ACHN (cell line): ENCODE results near the gene PLXNA4.

Experiments
- DNase-seq: peaks from one replicate; pipeline ENCODE4 v3.0.0-alpha.2; 2015
- in situ Hi-C: cut with HindIII; loops from 2 replicates; pipeline ENCODE4 v1.10.0; 2017; ENCODE audit warnings: low sequenced_read_pairs, low pct_ligation_motif_present, low pct_unique_long_range_greater_than_20kb

The PLXNA4 gene, protein sequence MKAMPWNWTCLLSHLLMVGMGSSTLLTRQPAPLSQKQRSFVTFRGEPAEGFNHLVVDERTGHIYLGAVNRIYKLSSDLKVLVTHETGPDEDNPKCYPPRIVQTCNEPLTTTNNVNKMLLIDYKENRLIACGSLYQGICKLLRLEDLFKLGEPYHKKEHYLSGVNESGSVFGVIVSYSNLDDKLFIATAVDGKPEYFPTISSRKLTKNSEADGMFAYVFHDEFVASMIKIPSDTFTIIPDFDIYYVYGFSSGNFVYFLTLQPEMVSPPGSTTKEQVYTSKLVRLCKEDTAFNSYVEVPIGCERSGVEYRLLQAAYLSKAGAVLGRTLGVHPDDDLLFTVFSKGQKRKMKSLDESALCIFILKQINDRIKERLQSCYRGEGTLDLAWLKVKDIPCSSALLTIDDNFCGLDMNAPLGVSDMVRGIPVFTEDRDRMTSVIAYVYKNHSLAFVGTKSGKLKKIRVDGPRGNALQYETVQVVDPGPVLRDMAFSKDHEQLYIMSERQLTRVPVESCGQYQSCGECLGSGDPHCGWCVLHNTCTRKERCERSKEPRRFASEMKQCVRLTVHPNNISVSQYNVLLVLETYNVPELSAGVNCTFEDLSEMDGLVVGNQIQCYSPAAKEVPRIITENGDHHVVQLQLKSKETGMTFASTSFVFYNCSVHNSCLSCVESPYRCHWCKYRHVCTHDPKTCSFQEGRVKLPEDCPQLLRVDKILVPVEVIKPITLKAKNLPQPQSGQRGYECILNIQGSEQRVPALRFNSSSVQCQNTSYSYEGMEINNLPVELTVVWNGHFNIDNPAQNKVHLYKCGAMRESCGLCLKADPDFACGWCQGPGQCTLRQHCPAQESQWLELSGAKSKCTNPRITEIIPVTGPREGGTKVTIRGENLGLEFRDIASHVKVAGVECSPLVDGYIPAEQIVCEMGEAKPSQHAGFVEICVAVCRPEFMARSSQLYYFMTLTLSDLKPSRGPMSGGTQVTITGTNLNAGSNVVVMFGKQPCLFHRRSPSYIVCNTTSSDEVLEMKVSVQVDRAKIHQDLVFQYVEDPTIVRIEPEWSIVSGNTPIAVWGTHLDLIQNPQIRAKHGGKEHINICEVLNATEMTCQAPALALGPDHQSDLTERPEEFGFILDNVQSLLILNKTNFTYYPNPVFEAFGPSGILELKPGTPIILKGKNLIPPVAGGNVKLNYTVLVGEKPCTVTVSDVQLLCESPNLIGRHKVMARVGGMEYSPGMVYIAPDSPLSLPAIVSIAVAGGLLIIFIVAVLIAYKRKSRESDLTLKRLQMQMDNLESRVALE (N-terminal part only)

DNA sequence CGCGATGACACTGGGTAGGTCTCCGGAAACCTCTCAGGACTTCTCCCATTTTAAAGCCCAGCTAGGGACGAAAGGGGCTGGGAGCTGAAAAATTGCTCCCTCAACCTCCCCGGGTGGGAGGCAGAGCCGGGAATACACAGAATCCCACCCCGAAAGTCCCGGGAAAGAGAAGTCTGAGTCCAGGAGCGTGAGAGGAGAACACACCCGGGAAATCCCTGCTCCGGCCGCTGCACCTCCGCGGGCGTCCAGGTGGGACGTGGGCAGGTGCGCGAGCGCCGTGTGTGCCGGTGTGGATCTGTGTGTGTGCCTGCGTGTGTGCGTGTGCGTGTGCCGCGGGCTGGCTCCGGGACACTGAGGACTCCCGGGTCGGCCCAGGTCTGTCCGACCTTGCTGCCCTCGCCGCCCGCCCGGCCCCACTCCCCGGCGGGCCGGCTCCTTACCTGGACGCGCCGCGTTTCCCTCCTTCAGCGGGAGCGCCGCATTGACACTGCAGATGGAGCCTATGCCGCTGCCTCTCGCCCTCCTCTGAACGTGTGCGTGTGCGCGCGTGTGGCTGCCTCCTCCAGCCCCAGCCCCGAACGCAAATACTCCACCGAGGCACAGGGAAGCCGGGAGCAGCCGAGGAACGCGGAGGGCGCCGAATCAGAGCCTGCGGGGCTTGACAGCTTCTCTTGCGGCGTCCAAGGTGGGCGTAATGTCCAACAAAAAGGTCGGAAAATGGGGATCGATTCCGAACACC is at the start of gene PLXNA4:
TSS of gene PLXNA4 (minus strand) at position 489 of the 739 bp plus-strand sequence. CDS start 67,777 bp downstream, outside the sequence.
- DNase-seq, result no peak
- in situ Hi-C loops, result no loop called here

DNA sequence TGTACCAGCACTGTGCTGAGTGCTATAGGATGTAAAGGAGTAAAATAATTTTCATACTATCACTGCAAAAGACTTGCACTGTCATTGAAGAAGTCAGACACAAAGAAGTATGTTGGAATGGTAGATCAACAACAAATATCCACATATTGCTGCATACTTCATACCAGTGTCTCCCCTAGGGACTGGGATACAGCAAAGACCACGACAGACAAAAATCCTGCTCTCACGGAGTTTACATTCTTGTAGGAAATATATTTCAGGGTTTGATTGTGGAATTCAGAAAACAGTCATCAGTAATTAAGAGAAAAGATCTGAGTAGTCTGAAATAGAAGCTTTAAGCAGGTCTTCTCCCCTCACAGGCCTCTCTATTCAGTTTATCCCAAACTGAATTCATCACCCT is 49.4 kb upstream of the PLXNA4 start:
- in situ Hi-C loops, result no loop called here
- DNase-seq, result no peak

DNA sequence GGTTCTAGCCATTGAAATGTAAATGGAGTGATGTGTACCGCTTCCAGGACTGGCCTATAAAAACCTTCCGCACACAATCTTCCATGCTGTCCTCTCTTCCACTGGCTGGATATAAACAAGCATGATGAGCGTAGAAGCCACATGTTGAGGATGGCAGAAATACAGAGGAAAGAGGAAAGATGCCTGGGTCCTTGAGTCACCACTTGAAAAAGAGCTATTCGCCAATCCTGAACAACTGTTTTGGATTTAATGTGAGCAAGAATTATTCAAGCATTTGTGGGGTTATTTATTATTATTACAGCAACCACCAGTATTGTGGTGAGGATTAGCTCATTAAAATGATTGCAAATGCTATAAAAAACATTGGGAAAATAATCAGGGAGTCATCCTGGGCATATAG is 45.8 kb upstream of the PLXNA4 start:
- DNase-seq, result no peak
- in situ Hi-C loops, result no loop called here

- no peak for DNase-seq
- in situ Hi-C loops, result no loop called here
Observed at GRCh38 chr7:132619967-132620366, 43.7 kb upstream of the PLXNA4 start.

- in situ Hi-C loops, result no loop called here
- DNase-seq, result no peak
Observed at GRCh38 chr7:132618956-132619305, 42.7 kb upstream of the PLXNA4 start.

- in situ Hi-C loops, result no loop called here
- no peak for DNase-seq
Observed at GRCh38 chr7:132618271-132618955, 42.1 kb upstream of the PLXNA4 start.

DNA sequence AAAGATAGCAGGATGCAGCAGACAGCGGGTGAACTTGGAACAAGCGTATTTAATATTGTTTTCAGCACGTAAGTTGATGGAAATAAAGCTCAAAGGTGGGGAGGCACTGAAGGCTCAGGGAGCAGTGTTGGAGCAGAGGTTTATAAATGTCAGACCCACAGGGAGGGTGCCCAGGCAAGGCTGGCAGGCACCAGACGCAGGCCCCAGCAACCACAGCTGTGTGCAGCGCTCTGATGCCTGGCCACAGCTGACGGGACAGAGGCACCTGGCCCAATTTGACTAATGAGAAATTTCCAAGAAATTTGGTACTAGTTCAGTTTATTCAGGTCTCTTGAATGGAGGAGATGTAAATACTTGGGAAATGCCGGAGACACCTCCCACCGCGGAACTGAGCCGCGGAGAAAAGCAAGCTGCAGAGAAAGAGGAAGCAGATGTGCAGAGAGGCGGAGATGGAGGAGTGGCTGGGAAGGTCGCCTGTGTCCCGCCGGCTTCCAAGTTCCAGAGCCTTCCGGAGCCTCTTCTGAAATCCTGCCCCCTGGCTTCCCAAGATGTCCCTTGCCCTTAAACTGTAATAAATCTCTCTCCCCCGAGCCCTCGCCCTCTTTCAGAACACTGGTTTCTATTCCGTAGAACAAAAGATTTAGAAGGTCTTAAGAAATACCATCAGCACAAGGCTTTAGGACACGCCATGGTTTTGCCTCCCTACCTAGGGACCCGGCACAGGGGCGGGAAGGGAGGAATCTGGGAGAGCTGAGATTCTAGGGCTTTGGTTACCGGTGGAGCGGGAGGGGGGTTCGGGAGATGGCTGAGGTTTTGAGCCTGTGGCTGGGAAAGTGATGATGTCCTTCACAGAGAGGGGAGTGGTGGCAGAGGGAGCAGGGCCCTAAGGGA is 38.4 kb upstream of the PLXNA4 start:
- peak; percentile 24 for DNase-seq
- in situ Hi-C loops, result no loop called here

DNA sequence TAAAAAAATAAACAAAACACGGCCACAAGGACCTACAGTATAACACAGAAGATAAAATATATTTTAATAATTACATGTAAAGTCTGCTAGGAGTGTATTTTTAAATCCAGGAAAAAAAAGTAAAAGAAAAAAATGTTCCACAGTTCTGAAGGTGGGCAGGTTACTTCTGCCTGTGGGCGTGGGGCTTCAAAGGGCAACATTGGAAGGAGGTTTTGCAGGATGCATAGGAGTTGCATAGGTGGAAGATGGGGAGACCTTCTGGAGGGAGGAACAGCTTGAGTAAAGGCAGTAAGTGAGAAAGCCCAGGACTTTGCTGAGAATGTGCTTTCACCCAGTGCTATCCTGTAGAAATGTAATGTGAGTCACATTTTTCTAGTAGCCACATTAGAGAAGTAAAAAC is 37.5 kb upstream of the PLXNA4 start:
- in situ Hi-C loops, result no loop called here
- DNase-seq, result no peak

DNA sequence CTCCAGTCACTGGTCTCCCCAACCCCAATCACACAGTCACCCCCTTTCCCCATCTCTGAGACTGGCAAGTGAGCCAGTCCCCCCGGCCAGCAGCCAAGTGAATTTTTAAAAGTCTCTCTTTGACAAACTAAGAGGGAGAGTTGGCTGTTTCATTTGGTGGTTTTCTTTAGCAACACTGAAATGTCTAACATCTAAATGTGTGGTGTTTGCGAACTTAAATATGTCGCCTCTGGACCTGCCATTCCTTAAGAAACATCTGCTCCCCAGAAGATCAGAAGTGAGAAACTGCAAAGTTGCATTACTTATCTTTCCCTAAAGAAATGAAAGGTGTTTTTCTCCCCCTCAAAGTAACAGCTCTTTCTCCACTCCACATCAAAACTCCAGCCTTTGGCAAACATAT is 34.7 kb upstream of the PLXNA4 start:
- in situ Hi-C loops, result no loop called here
- no peak for DNase-seq

- in situ Hi-C loops, result no loop called here
- DNase-seq, result no peak
Observed at GRCh38 chr7:132609906-132610520, 33.7 kb upstream of the PLXNA4 start.

GRCh38 chr7:132609222-132609621 is 33.0 kb upstream of the PLXNA4 start:
- no peak for DNase-seq
- in situ Hi-C loops, result no loop called here

DNA sequence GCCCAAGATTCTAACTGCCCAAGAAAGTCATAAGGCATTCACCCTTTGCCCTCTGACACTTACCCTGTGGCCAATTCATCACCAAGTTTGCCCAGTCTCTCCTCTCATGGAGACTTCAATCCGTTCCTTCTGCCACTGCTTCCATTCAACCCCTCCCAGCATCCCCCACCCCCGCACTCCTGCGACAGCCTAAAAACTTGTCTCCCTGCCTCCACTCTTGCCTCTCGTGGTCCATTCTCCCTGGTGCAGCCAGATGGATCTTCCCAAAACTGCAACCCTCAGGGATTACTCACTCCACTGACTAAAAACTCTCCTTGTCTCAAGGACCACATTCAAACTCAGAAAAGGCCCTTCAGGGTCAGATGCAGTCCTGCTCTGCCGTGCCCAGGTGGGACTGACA is 32.3 kb upstream of the PLXNA4 start:
- in situ Hi-C loops, result no loop called here
- DNase-seq, result no peak

DNA sequence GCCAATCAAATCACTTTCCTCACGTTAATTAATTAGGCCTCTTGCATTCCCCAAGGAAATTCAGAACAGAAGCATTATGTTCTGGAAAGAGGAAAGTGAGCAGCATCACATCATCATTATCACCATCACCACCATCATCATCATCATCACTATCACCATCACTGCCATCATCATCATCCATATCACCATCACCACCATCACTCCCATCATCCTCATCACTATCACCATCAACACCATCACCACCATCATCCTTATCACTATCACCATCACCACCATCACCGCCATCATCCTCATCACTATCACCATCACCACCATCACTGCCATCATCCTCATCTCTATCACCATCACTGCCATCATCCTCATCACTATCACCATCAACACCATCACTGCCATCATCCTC is 31.4 kb upstream of the PLXNA4 start:
- no peak for DNase-seq
- in situ Hi-C loops, result no loop called here

GRCh38 chr7:132604121-132604520 is 27.9 kb upstream of the PLXNA4 start:
- in situ Hi-C loops, result no loop called here
- DNase-seq, result no peak

GRCh38 chr7:132603220-132603833 is 27.1 kb upstream of the PLXNA4 start:
- in situ Hi-C loops, result no loop called here
- DNase-seq, result no peak

- in situ Hi-C loops, result no loop called here
- no peak for DNase-seq
Observed at GRCh38 chr7:132601783-132602182, 25.5 kb upstream of the PLXNA4 start.
